ENCODE measurements around the gene RIPOR3.

DNA sequence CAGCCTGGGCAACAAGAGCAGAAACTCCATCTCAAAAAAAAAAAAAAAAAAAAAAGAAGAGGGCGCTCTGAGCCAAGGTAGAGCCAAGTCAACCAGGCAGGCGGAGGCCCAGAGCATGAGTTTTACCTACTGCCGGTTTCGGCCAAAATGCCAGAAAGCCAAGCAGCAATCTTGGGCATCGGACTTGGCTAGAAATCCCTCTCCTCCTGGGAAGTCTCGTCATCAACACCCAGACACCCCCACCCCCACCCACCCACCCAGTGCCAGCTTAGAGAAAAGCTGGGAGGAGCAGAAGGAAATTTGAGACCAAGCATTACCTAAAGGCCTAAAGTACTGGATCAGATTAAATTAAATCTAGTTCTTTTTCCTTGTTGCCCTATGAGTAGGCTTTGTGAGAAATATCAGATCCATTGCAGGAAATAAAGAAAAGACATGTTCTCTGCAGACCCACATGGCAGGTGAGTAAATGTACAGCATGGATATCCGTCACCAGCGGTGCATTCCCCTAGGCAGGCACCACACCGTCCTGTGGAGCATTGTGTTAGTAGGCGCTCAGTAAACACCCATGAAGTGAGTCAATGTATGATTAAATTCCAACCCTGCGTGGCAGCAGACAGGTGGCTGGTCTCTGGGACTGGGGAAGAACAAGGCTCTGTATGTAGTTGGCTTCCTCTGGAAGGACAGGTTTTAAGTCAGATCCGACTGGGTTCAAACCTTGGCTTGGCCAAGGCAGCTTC is 21.0 kb downstream of the RIPOR3 start:
- TF ChIP-seq, protein P1, sequence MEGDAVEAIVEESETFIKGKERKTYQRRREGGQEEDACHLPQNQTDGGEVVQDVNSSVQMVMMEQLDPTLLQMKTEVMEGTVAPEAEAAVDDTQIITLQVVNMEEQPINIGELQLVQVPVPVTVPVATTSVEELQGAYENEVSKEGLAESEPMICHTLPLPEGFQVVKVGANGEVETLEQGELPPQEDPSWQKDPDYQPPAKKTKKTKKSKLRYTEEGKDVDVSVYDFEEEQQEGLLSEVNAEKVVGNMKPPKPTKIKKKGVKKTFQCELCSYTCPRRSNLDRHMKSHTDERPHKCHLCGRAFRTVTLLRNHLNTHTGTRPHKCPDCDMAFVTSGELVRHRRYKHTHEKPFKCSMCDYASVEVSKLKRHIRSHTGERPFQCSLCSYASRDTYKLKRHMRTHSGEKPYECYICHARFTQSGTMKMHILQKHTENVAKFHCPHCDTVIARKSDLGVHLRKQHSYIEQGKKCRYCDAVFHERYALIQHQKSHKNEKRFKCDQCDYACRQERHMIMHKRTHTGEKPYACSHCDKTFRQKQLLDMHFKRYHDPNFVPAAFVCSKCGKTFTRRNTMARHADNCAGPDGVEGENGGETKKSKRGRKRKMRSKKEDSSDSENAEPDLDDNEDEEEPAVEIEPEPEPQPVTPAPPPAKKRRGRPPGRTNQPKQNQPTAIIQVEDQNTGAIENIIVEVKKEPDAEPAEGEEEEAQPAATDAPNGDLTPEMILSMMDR (IDR thresholded peaks at IDR 0.05; ENCODE audit: low read length), result no peak
- TF ChIP-seq EZH2 (IDR thresholded peaks at IDR 0.05; ENCODE audit: borderline replicate concordance, low read length), result no peak
